RWPE2 (cell line): Measurements from ENCODE around the gene H2BK1.
A peak's percentile ranks its signal among the peaks of the same experiment; 100 is the strongest.

ENCODE experiments used
- ATAC-seq: fragments of 200-7000 bp; cut with Tn5 transposase; 3 replicates; pipeline ENCODE4 v1.9.1; 2021; ENCODE audit warnings: low read depth
- DNase-seq: peaks from one replicate; pipeline ENCODE4 v3.0.0-alpha.2; 2020; ENCODE audit warnings: low spot score
- H3K27ac ChIP-seq: fragments of 450-650 bp; 2 replicates; pipeline ENCODE4 v1.5.1; 2017; ENCODE audit warnings: mild to moderate bottlenecking; ENCODE audit not compliant: poor library complexity, severe bottlenecking
- H3K27me3 ChIP-seq: fragments of 250-450 bp; sonication (Bioruptor Pico); 2 replicates; pipeline ENCODE4 v1.5.1; 2021; ENCODE audit warnings: mild to moderate bottlenecking, moderate library complexity; ENCODE audit not compliant: insufficient read depth, poor library complexity, severe bottlenecking
- H3K36me3 ChIP-seq: fragments of 250-450 bp; sonication (Bioruptor Pico); 2 replicates; pipeline ENCODE4 v1.5.1; 2020; ENCODE audit warnings: low read depth, mild to moderate bottlenecking, moderate library complexity
- H3K4me1 ChIP-seq: fragments of 250-450 bp; sonication (Bioruptor Pico); 2 replicates; pipeline ENCODE4 v1.5.1; 2021; ENCODE audit warnings: mild to moderate bottlenecking, moderate library complexity; ENCODE audit not compliant: insufficient read depth, poor library complexity, severe bottlenecking
- H3K4me3 ChIP-seq: fragments of 250-450 bp; sonication (Bioruptor Pico); 2 replicates; pipeline ENCODE4 v1.5.1; 2021; ENCODE audit warnings: mild to moderate bottlenecking, moderate library complexity; ENCODE audit not compliant: severe bottlenecking
- H3K9me3 ChIP-seq: fragments of 250-450 bp; sonication (Bioruptor Pico); 2 replicates; pipeline ENCODE4 v1.5.1; 2021; ENCODE audit warnings: mild to moderate bottlenecking, moderate library complexity; ENCODE audit not compliant: severe bottlenecking
- CTCF ChIP-seq: fragments of 450-650 bp; IDR thresholded peaks from one replicate; pipeline ENCODE4 v1.5.1; 2017; ENCODE audit warnings: mild to moderate bottlenecking, moderate library complexity; ENCODE audit not compliant: poor library complexity, severe bottlenecking

H2BK1 gene

GRCh38 chr7:151247611-151248345, 37.5 kb upstream of the H2BK1 start:
- ATAC-seq (no peak), DNase-seq (no peak)
- Histone ChIP-seq H3K4me3 (peak overlapping the region; percentile 36), H3K9me3 (no peaks in the 10 kb centered on the region), H3K27me3 (peaks cover 9% of the 10 kb centered on the region), H3K4me1 (no peaks in the 10 kb centered on the region), H3K27ac (no peak overlapping the region), H3K36me3 (no peaks in the 10 kb centered on the region)
- no peak for TF ChIP-seq CTCF

- peaks cover 9% of the 10 kb centered on the region for H3K27me3 ChIP-seq
- TF ChIP-seq CTCF: no peak
- no peak for ATAC-seq
- no peaks in the 10 kb centered on the region for H3K4me1 ChIP-seq
- no peaks in the 10 kb centered on the region for H3K9me3 ChIP-seq
- no peak overlapping the region for H3K27ac ChIP-seq
- H3K36me3 ChIP-seq: no peaks in the 10 kb centered on the region
- DNase-seq: no peak
- H3K4me3 ChIP-seq: no peak overlapping the region
Observed at GRCh38 chr7:151246851-151247580, 36.7 kb upstream of the H2BK1 start.

- no peak overlapping the region for H3K4me3 ChIP-seq
- H3K36me3 ChIP-seq: no peaks in the 10 kb centered on the region
- no peak for TF ChIP-seq CTCF
- no peak overlapping the region for H3K27ac ChIP-seq
- DNase-seq: peak; percentile 31
- peaks cover 9% of the 10 kb centered on the region for H3K27me3 ChIP-seq
- no peak for ATAC-seq
- no peaks in the 10 kb centered on the region for H3K4me1 ChIP-seq
- no peaks in the 10 kb centered on the region for H3K9me3 ChIP-seq
Observed at GRCh38 chr7:151246102-151246850, 36.0 kb upstream of the H2BK1 start.

- peak; percentile 47 for DNase-seq
- Histone ChIP-seq H3K4me3 (no peak overlapping the region), H3K9me3 (no peaks in the 10 kb centered on the region), H3K27ac (no peak overlapping the region), H3K27me3 (peaks cover 9% of the 10 kb centered on the region), H3K4me1 (no peaks in the 10 kb centered on the region), H3K36me3 (no peaks in the 10 kb centered on the region)
- TF ChIP-seq CTCF: peak; percentile 49
- no peak for ATAC-seq
Observed at GRCh38 chr7:151245360-151246101, 35.2 kb upstream of the H2BK1 start.
